Naive thymus-derived CD4-positive, alpha-beta T cell (primary cell): Measurements from ENCODE around the gene CCDC3. TPM values are rescaled to one million over a fixed set of nuclear protein-coding genes. Genes with fewer than 3 reads are reported as not detected.

ENCODE experiments used
- ATAC-seq: fragments of 150-1000 bp; cut with Tn5 transposase; 2 replicates; pipeline ENCODE4 v1.10.0; 2021; ENCODE audit warnings: mild to moderate bottlenecking, moderate library complexity
- CTCF ChIA-PET: fragments of 350-600 bp; sonication (Branson Sonifier 250); formaldehyde crosslinking; loops from one replicate; lab custom pipeline; 2021; ENCODE audit warnings: antibody characterized with exemption; lab: Charles Lee
- POLR2A ChIA-PET: fragments of 350-600 bp; sonication (Branson Sonifier 250); formaldehyde crosslinking; loops from one replicate; lab custom pipeline; 2021; ENCODE audit warnings: antibody characterized with exemption, inconsistent platforms; lab: Charles Lee
- DNase-seq, 9 donors: peaks; one replicate each; pipeline versions ENCODE4 v3.0.0 to v3.0.0-alpha.2; 2020 to 2022; ENCODE audit warnings: mixed read lengths in 1 of 9
- H3K27ac ChIP-seq: one replicate; pipeline ENCODE4 v1.7.0; 2013; ENCODE audit warnings: mild to moderate bottlenecking, low read depth, low read length, moderate library complexity
- H3K27me3 ChIP-seq, 2 donors: one replicate each; pipeline ENCODE4 v1.7.0; 2013; ENCODE audit warnings: low read length in 2 of 2, mild to moderate bottlenecking in 2 of 2, moderate library complexity in 2 of 2; ENCODE audit not compliant: control insufficient read depth in 2 of 2, insufficient read depth in 2 of 2
- H3K36me3 ChIP-seq, 3 experiments: 1 replicate in 2 of 3; 2 replicates in 1 of 3; pipeline ENCODE4 v1.7.0; 2013; ENCODE audit warnings: low read length in 3 of 3, mild to moderate bottlenecking in 3 of 3, moderate library complexity in 1 of 3; ENCODE audit not compliant: insufficient read depth in 3 of 3, control insufficient read depth in 2 of 3
- H3K4me1 ChIP-seq, 2 donors: one replicate each; pipeline ENCODE4 v1.7.0; 2013; ENCODE audit warnings: low read length in 2 of 2, mild to moderate bottlenecking in 2 of 2, moderate library complexity in 1 of 2; ENCODE audit not compliant: control insufficient read depth in 2 of 2, insufficient read depth in 2 of 2
- H3K4me3 ChIP-seq: 2 replicates; pipeline ENCODE4 v1.7.0; 2013; ENCODE audit warnings: mild to moderate bottlenecking, low read length
- H3K9me3 ChIP-seq, 3 experiments: 1 replicate in 2 of 3; 2 replicates in 1 of 3; pipeline ENCODE4 v1.7.0; 2013; ENCODE audit warnings: low read length in 3 of 3; ENCODE audit not compliant: control insufficient read depth in 2 of 3
- H3K27ac Mint-ChIP-seq, 9 donors: one replicate each; pipeline ENCODE4 v1.8.0; 2020 to 2022; ENCODE audit warnings: mixed read lengths in 9 of 9, mild to moderate bottlenecking in 8 of 9, moderate library complexity in 5 of 9, inconsistent platforms in 2 of 9
- H3K27me3 Mint-ChIP-seq, 5 donors: one replicate each; pipeline ENCODE4 v1.8.0; 2021 to 2022; ENCODE audit warnings: mixed read lengths in 5 of 5, mild to moderate bottlenecking in 1 of 5
- H3K36me3 Mint-ChIP-seq, 5 donors: one replicate each; pipeline ENCODE4 v1.8.0; 2020 to 2022; ENCODE audit warnings: mixed read lengths in 5 of 5, mild to moderate bottlenecking in 3 of 5, inconsistent platforms in 1 of 5
- H3K4me1 Mint-ChIP-seq, 7 donors: one replicate each; pipeline ENCODE4 v1.8.0; 2020 to 2022; ENCODE audit warnings: mixed read lengths in 7 of 7, mild to moderate bottlenecking in 3 of 7, inconsistent platforms in 1 of 7
- H3K4me3 Mint-ChIP-seq, 10 donors: one replicate each; pipeline ENCODE4 v1.8.0; 2020 to 2022; ENCODE audit warnings: mild to moderate bottlenecking in 10 of 10, mixed read lengths in 10 of 10, moderate library complexity in 6 of 10, inconsistent platforms in 2 of 10
- H3K9me3 Mint-ChIP-seq, 11 donors: one replicate each; pipeline ENCODE4 v1.8.0; 2020 to 2022; ENCODE audit warnings: mixed read lengths in 11 of 11, mild to moderate bottlenecking in 4 of 11, inconsistent platforms in 1 of 11, moderate library complexity in 1 of 11
- intact Hi-C, 2 donors: fragments of 100-400 bp; cut with micrococcal nuclease; formaldehyde crosslinking; loops; one replicate each; pipeline ENCODE4 v1.15.1; 2023
- polyA plus RNA-seq, 2 donors: library from polyadenylated mRNA; unstranded; fragments of 300-500 nt; fragmentation: Illumina TruSeq; gene quantifications; one replicate each; pipeline ENCODE4 v1.2.3, GENCODE V29; 2021
- total RNA-seq, 6 experiments: library from RNA in 5 of 6; stranded (reverse) in 5 of 6; gene quantifications; 1 replicate in 5 of 6; 2 replicates in 1 of 6; pipeline ENCODE4 v1.2.3 and lab custom pipeline; 2021 to 2026

Gene CCDC3
- total and polyA plus RNA-seq, 7 experiments from 2014 or later = 0.31 TPM; not detected in 6

- Mint-ChIP-seq H3K36me3 (no peaks in the 10 kb centered on the region), H3K27ac (no peak overlapping the region), H3K4me3 (no peak overlapping the region), H3K9me3 (peaks cover 0 to 12% (median 3%) of the 10 kb centered on the region in 11 donors), H3K4me1 (no peaks in the 10 kb centered on the region), H3K27me3 (peaks cover 4 to 13% (median 9%) of the 10 kb centered on the region in 5 donors)
- ChIA-PET POLR2A (no interaction called here), CTCF (no interaction called here)
- ATAC-seq = no peak
- Histone ChIP-seq H3K36me3 (no peaks in the 10 kb centered on the region), H3K4me3 (no peak overlapping the region), H3K27me3 (no peaks in the 10 kb centered on the region), H3K27ac (no peak overlapping the region), H3K4me1 (no peaks in the 10 kb centered on the region), H3K9me3 (no peaks in the 10 kb centered on the region)
- DNase-seq = no peak
- intact Hi-C loops = no loop called here
Measured at GRCh38 chr10:12914111-12914510, 87.4 kb downstream of the CCDC3 start.

GRCh38 chr10:12911795-12912194, 89.7 kb downstream of the CCDC3 start:
- no peak for DNase-seq
- peaks cover 0 to 12% (median 3%) of the 10 kb centered on the region in 11 donors for H3K9me3 Mint-ChIP-seq
- intact Hi-C loops = no loop called here
- no peak overlapping the region for H3K4me3 Mint-ChIP-seq
- Histone ChIP-seq H3K4me3 (no peak overlapping the region), H3K27ac (no peak overlapping the region), H3K36me3 (no peaks in the 10 kb centered on the region), H3K9me3 (no peaks in the 10 kb centered on the region), H3K27me3 (no peaks in the 10 kb centered on the region), H3K4me1 (no peaks in the 10 kb centered on the region)
- no peaks in the 10 kb centered on the region for H3K4me1 Mint-ChIP-seq
- peaks cover 4 to 13% (median 13%) of the 10 kb centered on the region in 5 donors for H3K27me3 Mint-ChIP-seq
- H3K27ac Mint-ChIP-seq = no peak overlapping the region
- no peak for ATAC-seq
- ChIA-PET CTCF (no interaction called here), POLR2A (no interaction called here)
- H3K36me3 Mint-ChIP-seq = no peaks in the 10 kb centered on the region

GRCh38 chr10:12910835-12911234, 90.7 kb downstream of the CCDC3 start:
- Histone ChIP-seq H3K4me1 (no peaks in the 10 kb centered on the region), H3K36me3 (no peaks in the 10 kb centered on the region), H3K27ac (no peak overlapping the region), H3K27me3 (no peaks in the 10 kb centered on the region), H3K9me3 (no peaks in the 10 kb centered on the region), H3K4me3 (no peak overlapping the region)
- ChIA-PET CTCF (no interaction called here), POLR2A (no interaction called here)
- peaks cover 0 to 12% (median 3%) of the 10 kb centered on the region in 11 donors for H3K9me3 Mint-ChIP-seq
- DNase-seq = no peak
- H3K4me3 Mint-ChIP-seq = no peak overlapping the region
- no peak overlapping the region for H3K27ac Mint-ChIP-seq
- no peak for ATAC-seq
- H3K4me1 Mint-ChIP-seq = no peaks in the 10 kb centered on the region
- intact Hi-C loops = no loop called here
- H3K36me3 Mint-ChIP-seq = no peaks in the 10 kb centered on the region
- peaks cover 8 to 18% (median 13%) of the 10 kb centered on the region in 5 donors for H3K27me3 Mint-ChIP-seq

GRCh38 chr10:12909836-12910185, 91.7 kb downstream of the CCDC3 start:
- H3K9me3 Mint-ChIP-seq = peaks cover 0 to 12% (median 3%) of the 10 kb centered on the region in 11 donors
- Histone ChIP-seq H3K4me3 (no peak overlapping the region), H3K27me3 (no peaks in the 10 kb centered on the region), H3K27ac (no peak overlapping the region), H3K9me3 (no peaks in the 10 kb centered on the region), H3K36me3 (no peaks in the 10 kb centered on the region), H3K4me1 (no peaks in the 10 kb centered on the region)
- no peak overlapping the region for H3K27ac Mint-ChIP-seq
- H3K4me3 Mint-ChIP-seq = no peak overlapping the region
- DNase-seq (no peak), ATAC-seq (no peak)
- CTCF ChIA-PET = no interaction called here
- no peaks in the 10 kb centered on the region for H3K4me1 Mint-ChIP-seq
- POLR2A ChIA-PET = no interaction called here
- H3K27me3 Mint-ChIP-seq = peaks cover 11 to 22% (median 13%) of the 10 kb centered on the region in 5 donors
- no peaks in the 10 kb centered on the region for H3K36me3 Mint-ChIP-seq
- intact Hi-C loops = no loop called here

- H3K36me3 Mint-ChIP-seq = no peaks in the 10 kb centered on the region
Measured at GRCh38 chr10:12909182-12909835, 92.2 kb downstream of the CCDC3 start.

GRCh38 chr10:12908773-12909172, 92.7 kb downstream of the CCDC3 start:
- Mint-ChIP-seq H3K9me3 (peaks cover 0 to 12% (median 3%) of the 10 kb centered on the region in 11 donors), H3K4me3 (no peak overlapping the region), H3K27ac (no peak overlapping the region), H3K4me1 (no peaks in the 10 kb centered on the region), H3K36me3 (no peaks in the 10 kb centered on the region), H3K27me3 (peaks cover 7 to 22% (median 13%) of the 10 kb centered on the region in 5 donors)
- Histone ChIP-seq H3K4me1 (no peaks in the 10 kb centered on the region), H3K27ac (no peak overlapping the region), H3K36me3 (no peaks in the 10 kb centered on the region), H3K4me3 (no peak overlapping the region), H3K9me3 (no peaks in the 10 kb centered on the region), H3K27me3 (no peaks in the 10 kb centered on the region)
- intact Hi-C loops = no loop called here
- ATAC-seq (no peak), DNase-seq (no peak)
- CTCF ChIA-PET = no interaction called here
- POLR2A ChIA-PET = no interaction called here

More at GRCh38 chr10:12909182-12909835, 92.2 kb downstream of the CCDC3 start:
- H3K4me3 ChIP-seq = no peak overlapping the region
- ChIA-PET CTCF (no interaction called here), POLR2A (no interaction called here)
- no peaks in the 10 kb centered on the region for H3K36me3 ChIP-seq
- Mint-ChIP-seq H3K27me3 (peaks cover 12 to 22% (median 13%) of the 10 kb centered on the region in 5 donors), H3K9me3 (peaks cover 0 to 12% (median 3%) of the 10 kb centered on the region in 11 donors), H3K27ac (no peak overlapping the region), H3K4me1 (no peaks in the 10 kb centered on the region), H3K4me3 (no peak overlapping the region)
- no peaks in the 10 kb centered on the region for H3K27me3 ChIP-seq
- no peak for DNase-seq
- intact Hi-C loops = no loop called here
- no peaks in the 10 kb centered on the region for H3K9me3 ChIP-seq
- ATAC-seq = peak; percentile 27
- no peak overlapping the region for H3K27ac ChIP-seq
- H3K4me1 ChIP-seq = no peaks in the 10 kb centered on the region

- Histone ChIP-seq H3K27me3 (no peaks in the 10 kb centered on the region), H3K36me3 (no peaks in the 10 kb centered on the region), H3K4me1 (no peaks in the 10 kb centered on the region), H3K4me3 (no peak overlapping the region), H3K9me3 (no peaks in the 10 kb centered on the region), H3K27ac (no peak overlapping the region)
- Mint-ChIP-seq H3K9me3 (peaks cover 0 to 10% (median 3%) of the 10 kb centered on the region in 11 donors), H3K27me3 (peaks cover 7 to 22% (median 12%) of the 10 kb centered on the region in 5 donors), H3K36me3 (no peaks in the 10 kb centered on the region), H3K4me3 (no peak overlapping the region), H3K4me1 (no peaks in the 10 kb centered on the region), H3K27ac (no peak overlapping the region)
- ChIA-PET POLR2A (no interaction called here), CTCF (interaction anchor here (0.6 kb wide), 1 partner anchor 32 kb away, joined by 4 read pairs; no protein-coding TSS in a partner anchor)
- ATAC-seq (no peak), DNase-seq (no peak)
- intact Hi-C loops = no loop called here
Measured at GRCh38 chr10:12907656-12908055, 93.9 kb downstream of the CCDC3 start.
